ENCODE results near the gene ZNF516. TPM values are rescaled to one million over a fixed set of nuclear protein-coding genes. Genes with fewer than 3 reads are reported as not detected.

ZNF516 gene
- total RNA-seq, 1 experiment from 2014 or later: 22.6 TPM

DNA sequence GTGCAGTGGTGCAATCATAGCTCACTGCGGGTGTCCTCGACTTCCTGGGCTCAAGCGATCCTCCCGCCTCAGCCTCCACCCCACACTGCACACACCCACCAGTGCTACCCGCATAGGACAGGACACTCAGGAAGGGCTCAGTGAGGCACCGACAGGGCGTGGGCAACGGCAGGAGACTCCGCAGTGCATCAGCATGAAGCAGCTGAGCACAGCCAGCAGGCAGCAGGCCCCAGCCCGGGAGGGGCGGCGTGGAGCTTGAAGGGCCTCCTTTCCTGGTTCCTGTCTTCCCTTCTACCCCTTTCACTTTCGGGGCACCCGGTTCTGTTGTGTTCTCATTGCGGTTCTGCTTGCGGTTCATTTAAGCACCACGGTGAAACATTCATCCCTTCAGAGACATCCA is 89.8 kb downstream of the ZNF516 start:
- Histone ChIP-seq H3K79me2 (ENCODE audit: insufficient read depth, low read length) (no peaks in the 10 kb centered on the region), H3K4ac (ENCODE audit: low read depth, low read length) (no peak overlapping the region), H3K23ac (ENCODE audit: insufficient read length, low read depth, low read length) (no peak overlapping the region), H4K91ac (ENCODE audit: insufficient read length, low read depth, low read length) (no peak overlapping the region), H3K27me3 (ENCODE audit: insufficient read depth, low read length) (no peaks in the 10 kb centered on the region), H3K4me2 (ENCODE audit: insufficient read depth, insufficient read length, low read length) (no peak overlapping the region), H2AFZ (ENCODE audit: low read length) (no peak overlapping the region), H3K56ac (ENCODE audit: insufficient read length, low read depth, low read length) (no peak overlapping the region), H4K8ac (replicated peaks; ENCODE audit: insufficient read length, low read depth, low read length) (no peak overlapping the region), H3K9me3 (ENCODE audit: control insufficient read depth, low read depth, low read length) (no peaks in the 10 kb centered on the region), H2BK12ac (ENCODE audit: insufficient read length, low read depth, low read length) (no peak overlapping the region), H2BK120ac (ENCODE audit: low read depth, low read length, poor library complexity, severe bottlenecking) (no peak overlapping the region), H3K14ac (ENCODE audit: insufficient read depth, low read length) (no peak overlapping the region), H3K27ac (ENCODE audit: insufficient read length, low read depth, low read length) (no peak overlapping the region), H2BK5ac (ENCODE audit: insufficient read length, low read length) (no peak overlapping the region), H3K9ac (ENCODE audit: extremely low read depth, insufficient read length, low read length) (no peak overlapping the region), H4K20me1 (ENCODE audit: control insufficient read depth, insufficient read depth, insufficient read length) (no peaks in the 10 kb centered on the region), H2BK15ac (ENCODE audit: low read depth, low read length) (no peak overlapping the region), H3T11ph (ENCODE audit: low read length) (no peak overlapping the region), H3K4me1 (ENCODE audit: insufficient read depth, low read length) (no peaks in the 10 kb centered on the region), H3K23me2 (ENCODE audit: insufficient read length, low read depth, low read length, poor library complexity, severe bottlenecking) (no peaks in the 10 kb centered on the region), H3K18ac (ENCODE audit: insufficient read length, low read depth, low read length) (no peak overlapping the region), H3K79me1 (ENCODE audit: insufficient read depth, low read depth, low read length, poor library complexity, severe bottlenecking) (no peaks in the 10 kb centered on the region), H2BK20ac (ENCODE audit: low read depth, low read length, poor library complexity, severe bottlenecking) (no peak overlapping the region), H2AK5ac (ENCODE audit: insufficient read length, low read length) (no peak overlapping the region), H4K5ac (ENCODE audit: insufficient read length, low read depth, low read length) (no peak overlapping the region)
- peaks cover 6 to 9% (median 6%) of the 10 kb centered on the region in 3 experiments; a peak in 6 of 7 replicates for H3K36me3 Mint-ChIP-seq (ENCODE audit: insufficient read depth in 1 of 3, low read depth in 3 of 3)
- DNase-seq: peak; percentile 20
- no peak overlapping the region for H3K4me3 Mint-ChIP-seq
- no CpG with 5 or more reads among the region's 17 CpGs for WGBS (ENCODE audit: extremely low coverage, insufficient read length, low lambda C conversion rate)
- peaks cover 0 to 2% of the 10 kb centered on the region in 2 experiments; a peak in 1 of 5 replicates for H3K9me3 Mint-ChIP-seq
- TF ChIP-seq, protein P1, sequence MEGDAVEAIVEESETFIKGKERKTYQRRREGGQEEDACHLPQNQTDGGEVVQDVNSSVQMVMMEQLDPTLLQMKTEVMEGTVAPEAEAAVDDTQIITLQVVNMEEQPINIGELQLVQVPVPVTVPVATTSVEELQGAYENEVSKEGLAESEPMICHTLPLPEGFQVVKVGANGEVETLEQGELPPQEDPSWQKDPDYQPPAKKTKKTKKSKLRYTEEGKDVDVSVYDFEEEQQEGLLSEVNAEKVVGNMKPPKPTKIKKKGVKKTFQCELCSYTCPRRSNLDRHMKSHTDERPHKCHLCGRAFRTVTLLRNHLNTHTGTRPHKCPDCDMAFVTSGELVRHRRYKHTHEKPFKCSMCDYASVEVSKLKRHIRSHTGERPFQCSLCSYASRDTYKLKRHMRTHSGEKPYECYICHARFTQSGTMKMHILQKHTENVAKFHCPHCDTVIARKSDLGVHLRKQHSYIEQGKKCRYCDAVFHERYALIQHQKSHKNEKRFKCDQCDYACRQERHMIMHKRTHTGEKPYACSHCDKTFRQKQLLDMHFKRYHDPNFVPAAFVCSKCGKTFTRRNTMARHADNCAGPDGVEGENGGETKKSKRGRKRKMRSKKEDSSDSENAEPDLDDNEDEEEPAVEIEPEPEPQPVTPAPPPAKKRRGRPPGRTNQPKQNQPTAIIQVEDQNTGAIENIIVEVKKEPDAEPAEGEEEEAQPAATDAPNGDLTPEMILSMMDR (conservative IDR thresholded peaks at IDR 0.05): no peak
- H3K27ac Mint-ChIP-seq: no peak overlapping the region
- H3K27me3 Mint-ChIP-seq (ENCODE audit: low read depth): no peaks in the 10 kb centered on the region
- H3K4me1 Mint-ChIP-seq: peaks cover 2 to 3% of the 10 kb centered on the region in 2 experiments; a peak in 2 of 4 replicates

Data from H9 (cell line).